CMK (cell line): ENCODE measurements around the gene RUNDC3A.
A peak's percentile ranks its signal among the peaks of the same experiment; 100 is the strongest.

ENCODE experiments used
- DNase-seq: peaks from one replicate; pipeline ENCODE4 v3.0.0-alpha.2; 2010; ENCODE audit warnings: low read depth

The RUNDC3A gene

DNA sequence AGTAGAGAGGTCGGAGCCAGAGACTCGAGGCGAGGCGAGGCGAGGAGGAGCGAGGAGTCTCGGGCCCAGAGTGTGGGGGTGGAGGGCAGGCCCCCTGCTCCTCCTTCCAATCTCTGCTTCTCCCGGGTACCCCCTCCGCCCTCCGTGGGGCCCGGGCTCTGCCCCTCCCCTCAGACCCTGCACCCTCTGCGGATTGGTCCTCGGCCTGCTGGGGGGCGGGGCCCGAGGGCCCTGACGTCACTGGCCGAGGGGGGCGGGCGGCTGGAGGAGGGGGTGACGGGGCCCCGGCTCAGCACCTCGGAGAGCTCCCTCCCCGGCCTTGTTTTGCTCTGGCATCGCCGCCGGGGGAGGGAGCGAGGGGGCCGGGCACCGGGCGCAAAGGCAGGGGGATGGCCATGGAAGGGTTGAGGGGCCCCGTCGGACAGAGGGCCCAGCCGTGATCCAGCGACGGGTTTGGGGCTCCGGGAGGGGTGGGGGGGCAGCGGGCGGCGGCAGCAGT lies at the start of gene RUNDC3A:
RUNDC3A (plus strand) TSS at position 282 of the 499 bp plus-strand sequence. CDS start 232 bp downstream, outside the sequence.
- no peak for DNase-seq

- no peak for DNase-seq
These were observed 49.5 kb upstream of the RUNDC3A start for GRCh38 chr17:44258811-44259351.

DNA sequence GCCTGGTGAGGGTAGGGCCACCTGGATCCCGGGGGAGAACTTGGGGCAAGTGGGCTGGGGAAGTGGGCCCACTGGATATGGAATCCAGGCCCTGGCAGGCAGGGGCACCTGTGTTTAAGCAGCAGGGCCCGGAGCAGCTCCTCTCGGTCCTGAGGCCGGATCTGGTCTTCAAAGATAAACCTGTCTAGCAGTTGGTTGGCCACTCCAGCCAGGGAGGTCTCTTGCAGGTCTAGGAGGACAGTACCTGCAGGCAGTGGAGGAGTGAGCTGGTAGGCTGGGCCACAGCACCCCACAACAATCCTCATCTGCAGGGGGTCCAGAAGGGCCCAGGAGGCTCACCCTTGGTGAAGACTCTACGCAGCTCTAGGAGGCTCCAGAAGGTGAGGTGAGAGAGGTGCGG lies 48.1 kb upstream of the RUNDC3A start:
- no peak for DNase-seq

- DNase-seq, result no peak
These were observed 45.7 kb upstream of the RUNDC3A start for GRCh38 chr17:44262654-44263225.

DNA sequence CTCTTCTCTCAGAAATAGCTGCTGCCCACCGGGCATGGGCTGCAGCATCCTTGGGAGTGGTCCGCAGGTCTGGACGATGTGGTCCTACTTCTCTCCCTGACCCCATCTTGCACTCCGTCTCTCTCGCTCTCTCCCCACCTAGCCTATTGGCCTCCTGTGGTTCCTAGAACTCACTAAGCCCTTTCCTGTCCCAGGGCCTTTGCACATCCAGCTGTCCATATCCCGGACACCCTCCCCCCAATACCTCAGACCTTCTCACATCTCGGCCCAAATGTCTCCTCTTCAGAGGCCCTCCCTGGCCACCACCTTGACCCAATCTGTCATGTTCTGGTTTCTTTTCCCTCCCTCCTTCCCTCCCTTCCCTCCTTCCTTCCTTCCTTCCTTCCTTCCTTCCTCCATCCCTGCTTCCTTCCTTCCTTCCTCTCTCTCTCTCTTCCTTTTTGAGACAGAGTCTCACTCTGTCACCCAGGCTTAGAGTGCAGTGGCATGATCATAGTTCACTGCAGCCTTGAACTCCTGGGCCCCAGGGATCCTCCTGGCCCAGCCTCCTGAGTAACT lies 45.0 kb upstream of the RUNDC3A start:
- no peak for DNase-seq

- DNase-seq, result no peak
These were observed 41.8 kb upstream of the RUNDC3A start for GRCh38 chr17:44266402-44267164.

DNA sequence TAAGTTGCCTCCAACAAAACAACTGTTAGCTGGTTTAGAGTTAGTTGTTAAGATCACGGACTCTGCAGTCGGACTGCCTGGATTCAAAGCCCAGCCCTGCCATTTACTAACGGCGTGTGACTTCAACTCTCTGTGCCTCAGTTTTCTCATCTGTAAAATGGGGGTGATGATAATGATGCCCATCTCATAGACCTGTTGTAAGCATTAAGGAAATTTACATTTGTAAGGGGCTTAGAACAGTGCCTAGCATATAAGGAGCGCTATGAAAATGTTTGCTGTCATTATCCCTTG lies 41.3 kb upstream of the RUNDC3A start:
- no peak for DNase-seq

- DNase-seq, result no peak
These were observed 40.4 kb upstream of the RUNDC3A start, which contains the start of gene SLC4A1 for GRCh38 chr17:44267818-44268490. TSS of gene SLC4A1 (minus strand) at chr17:44268135. CDS start at chr17:44262866, 5,269 bp downstream.

DNA sequence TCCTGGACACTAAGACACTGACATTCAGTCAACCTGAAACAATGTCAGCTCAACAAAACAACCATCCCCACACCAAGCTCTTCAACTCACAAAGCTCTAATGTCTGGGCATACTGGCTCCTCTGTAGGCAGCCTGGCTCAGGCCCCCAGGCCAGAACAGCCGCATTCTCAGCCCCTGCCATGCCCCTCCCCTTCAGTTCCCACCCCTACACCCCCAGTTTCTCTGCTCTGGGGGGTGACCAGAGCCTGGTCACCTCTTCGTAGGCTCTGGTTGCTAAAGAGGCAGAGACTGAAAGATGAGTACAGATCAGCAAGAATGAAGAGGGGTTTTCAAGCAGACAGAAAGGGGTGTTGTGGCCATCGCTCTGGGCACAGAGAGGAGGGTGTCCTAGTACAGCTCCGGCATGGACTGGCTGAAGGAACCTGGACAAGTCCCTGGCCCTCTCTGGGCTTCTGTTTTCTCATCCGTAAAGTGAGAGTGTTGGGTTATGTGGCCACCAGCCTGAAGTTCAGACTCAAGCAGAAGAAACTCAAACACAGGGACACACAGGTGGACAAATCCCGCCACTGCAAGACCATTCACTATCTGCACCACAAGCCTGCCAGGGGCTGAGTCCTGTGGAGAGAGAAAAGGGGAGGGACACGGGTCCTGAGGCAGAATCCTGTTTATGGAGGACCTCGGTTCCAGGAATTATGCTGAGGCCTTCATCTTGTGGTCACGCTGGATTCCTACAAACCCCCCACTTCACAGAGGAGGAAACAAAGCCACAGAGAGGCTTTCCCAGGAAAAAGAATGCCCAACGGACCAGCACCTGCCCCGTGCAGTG lies 39.5 kb upstream of the RUNDC3A start:
- DNase-seq, result no peak

DNA sequence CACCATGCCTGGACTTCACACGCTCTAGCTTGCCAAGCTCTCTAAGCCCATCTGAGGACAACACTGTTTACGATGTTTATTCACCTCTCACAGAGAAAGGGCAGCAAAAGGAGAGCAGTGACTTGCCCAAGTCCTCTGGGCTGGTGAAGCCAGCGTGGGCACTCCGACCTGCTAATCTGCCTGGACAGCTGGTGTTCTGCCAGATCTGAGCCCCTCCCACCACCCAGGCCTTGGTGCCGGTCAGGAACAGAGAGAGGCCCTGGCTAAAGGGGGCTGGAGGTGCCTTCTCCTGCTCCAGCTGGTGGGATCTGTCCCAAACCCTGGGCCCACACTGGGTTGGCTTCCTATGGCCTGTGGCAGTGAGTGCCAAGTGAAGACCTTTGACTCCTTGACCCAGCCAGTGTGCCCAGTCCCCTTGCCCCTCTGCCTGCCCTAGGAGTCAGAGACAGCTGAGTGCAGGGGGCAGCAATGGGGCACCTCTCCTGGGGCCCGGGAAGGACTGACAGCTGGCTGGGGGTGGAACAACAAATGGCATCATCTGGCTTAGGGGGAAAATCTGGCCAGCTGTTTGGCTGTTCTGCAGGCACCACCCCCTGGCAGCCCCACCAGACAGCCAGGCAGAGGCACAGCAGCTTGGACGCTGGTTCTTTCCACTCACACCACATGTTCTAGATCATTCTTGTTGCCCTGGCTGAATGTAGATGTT lies 38.7 kb upstream of the RUNDC3A start:
- no peak for DNase-seq

- DNase-seq, result no peak
These were observed 36.0 kb upstream of the RUNDC3A start for GRCh38 chr17:44272321-44272951.

GRCh38 chr17:44272954-44273353 lies 35.4 kb upstream of the RUNDC3A start:
- no peak for DNase-seq

DNA sequence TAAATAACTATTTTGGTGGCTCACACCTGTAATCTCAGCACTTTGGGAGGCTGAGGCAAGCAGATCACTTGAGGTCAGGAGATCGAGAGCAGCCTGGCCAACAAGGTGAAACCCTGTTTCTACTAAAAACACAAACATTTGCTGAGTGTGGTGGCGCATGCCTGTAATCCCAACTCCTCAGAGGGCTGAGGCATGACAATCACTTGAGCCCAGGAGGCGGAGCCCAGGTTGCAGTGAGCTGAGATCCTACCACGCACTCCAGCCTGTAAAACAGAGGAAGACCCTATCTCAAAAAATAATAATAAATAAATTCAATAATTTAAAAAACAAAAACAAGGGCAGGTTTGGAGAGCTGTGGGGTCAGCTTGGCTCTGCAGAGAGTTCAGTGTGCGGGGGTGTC lies 34.8 kb upstream of the RUNDC3A start:
- DNase-seq, result no peak

GRCh38 chr17:44277976-44278375 lies 30.4 kb upstream of the RUNDC3A start:
- DNase-seq, result no peak

DNA sequence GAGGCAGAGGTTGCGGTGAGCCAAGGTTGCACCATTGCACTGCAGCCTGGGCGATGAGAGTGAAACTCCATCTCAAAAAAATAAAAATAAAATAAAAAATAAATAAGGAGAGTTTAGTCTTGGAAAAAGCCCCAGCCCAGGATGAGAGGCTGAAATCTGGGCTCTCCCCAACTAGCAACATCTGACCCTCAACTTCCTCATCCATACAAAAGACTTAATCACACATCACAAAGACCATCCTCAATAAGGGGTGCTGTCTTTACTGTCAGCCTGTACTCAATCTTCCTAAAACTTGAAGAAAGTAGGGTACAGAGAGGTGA lies 29.1 kb upstream of the RUNDC3A start:
- no peak for DNase-seq

DNA sequence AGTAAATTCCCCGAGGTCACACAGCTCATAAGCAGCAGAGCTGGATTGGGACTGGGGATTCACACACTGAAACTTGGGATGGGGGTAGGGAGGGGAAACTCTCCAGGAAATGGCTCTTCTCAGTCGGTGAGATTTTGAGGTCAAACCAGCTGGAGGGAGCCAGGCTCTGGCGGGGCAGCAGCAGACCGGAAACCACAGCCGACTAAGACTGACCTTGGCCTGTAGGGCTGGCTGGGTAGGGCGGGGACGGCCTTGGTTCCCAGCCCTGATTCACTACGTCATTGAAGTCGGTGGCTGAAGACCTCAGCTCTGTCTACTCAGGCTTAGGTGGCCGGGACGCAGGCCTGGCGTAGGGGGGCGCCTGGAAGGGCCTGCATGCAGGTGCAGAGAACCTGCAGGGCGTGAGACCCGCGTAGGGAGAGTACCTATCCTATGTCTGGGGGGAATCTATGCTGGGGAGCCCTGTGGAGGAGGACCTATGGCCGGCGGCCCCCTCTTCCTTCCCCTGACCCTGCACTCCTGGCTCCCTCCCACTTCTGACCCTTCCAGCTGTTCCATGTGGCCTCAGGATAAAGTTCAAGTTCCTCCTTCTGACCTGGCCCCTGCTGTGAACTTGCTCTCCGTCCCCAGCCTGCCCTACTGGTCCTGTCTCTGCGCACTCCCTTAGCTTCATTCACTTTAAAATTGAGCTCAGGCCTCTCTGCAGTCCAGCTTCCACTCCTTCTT lies 28.6 kb upstream of the RUNDC3A start:
- DNase-seq, result peak; percentile 78

- DNase-seq, result no peak
These were observed 27.9 kb upstream of the RUNDC3A start for GRCh38 chr17:44280392-44280937.

DNA sequence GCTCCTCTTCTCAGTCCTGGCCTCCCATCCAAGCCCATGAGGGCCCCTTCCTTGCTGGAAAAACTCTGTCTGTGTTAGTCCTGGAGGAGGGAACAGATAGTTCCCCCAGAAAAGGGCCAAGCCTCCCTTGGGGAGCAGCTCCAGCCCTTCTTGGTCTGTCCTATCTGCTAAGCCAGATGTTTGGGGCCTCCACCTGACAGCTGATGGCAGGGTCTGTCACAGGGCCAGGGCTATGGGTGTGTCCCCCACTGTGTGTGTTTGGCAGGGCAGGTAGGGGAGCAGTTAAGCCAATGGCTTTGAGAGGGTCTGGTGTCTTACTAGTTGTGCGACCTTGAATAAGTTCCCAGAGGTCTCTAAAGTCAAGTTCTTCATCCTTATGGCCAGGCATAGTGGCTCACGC lies 26.8 kb upstream of the RUNDC3A start:
- no peak for DNase-seq

GRCh38 chr17:44282264-44282663 lies 26.1 kb upstream of the RUNDC3A start:
- no peak for DNase-seq
